ENCODE data around the gene IPO13. TPM values are rescaled to one million over a fixed set of nuclear protein-coding genes. Genes with fewer than 3 reads are reported as not detected.

IPO13 gene
- total RNA-seq, 1 donor from 2014 or later = 28.7 TPM

GRCh38 chr1:44010935-44011471 lies 64.3 kb downstream of the IPO13 start:
- DNase-seq (ENCODE audit: low read depth) = no peak
- no peak overlapping the region for H3K4me3 ChIP-seq (ENCODE audit: low read depth, low read length)
- peak; percentile 9 for TF ChIP-seq CTCF (conservative IDR thresholded peaks at IDR 0.05; ENCODE audit: low read depth, low read length)

- no peak for DNase-seq (ENCODE audit: low read depth)
- H3K4me3 ChIP-seq (ENCODE audit: low read depth, low read length) = no peak overlapping the region
- no peak for TF ChIP-seq CTCF (conservative IDR thresholded peaks at IDR 0.05; ENCODE audit: low read depth, low read length)
Measured at GRCh38 chr1:44012404-44012803, 65.7 kb downstream of the IPO13 start.

- TF ChIP-seq CTCF (conservative IDR thresholded peaks at IDR 0.05; ENCODE audit: low read depth, low read length) = no peak
- no peak overlapping the region for H3K4me3 ChIP-seq (ENCODE audit: low read depth, low read length)
- no peak for DNase-seq (ENCODE audit: low read depth)
Measured at GRCh38 chr1:44012941-44013609, 66.3 kb downstream of the IPO13 start.

GRCh38 chr1:44013949-44014348 lies 67.2 kb downstream of the IPO13 start:
- TF ChIP-seq CTCF (conservative IDR thresholded peaks at IDR 0.05; ENCODE audit: low read depth, low read length) = no peak
- H3K4me3 ChIP-seq (ENCODE audit: low read depth, low read length) = no peak overlapping the region
- DNase-seq (ENCODE audit: low read depth) = no peak

GRCh38 chr1:44014365-44015104 lies 67.8 kb downstream of the IPO13 start:
- DNase-seq (ENCODE audit: low read depth) = no peak
- no peak overlapping the region for H3K4me3 ChIP-seq (ENCODE audit: low read depth, low read length)
- TF ChIP-seq CTCF (conservative IDR thresholded peaks at IDR 0.05; ENCODE audit: low read depth, low read length) = no peak

GRCh38 chr1:44015206-44015605 lies 68.5 kb downstream of the IPO13 start:
- no peak overlapping the region for H3K4me3 ChIP-seq (ENCODE audit: low read depth, low read length)
- TF ChIP-seq CTCF (conservative IDR thresholded peaks at IDR 0.05; ENCODE audit: low read depth, low read length) = no peak
- no peak for DNase-seq (ENCODE audit: low read depth)
